ENCODE results near the gene HINFP.
A peak's percentile ranks its signal among the peaks of the same experiment; 100 is the strongest.
"Not testable (repeated sequence)": the region's sequence is repeated elsewhere in the genome, so short reads cannot be mapped to it uniquely, and the experiment has no call there.

Gene HINFP

GRCh38 chr11:119160151-119160550 is 38.8 kb downstream of the HINFP start:
- DNase-seq = no peak

GRCh38 chr11:119161871-119162270 is 40.5 kb downstream of the HINFP start:
- DNase-seq = no peak

- DNase-seq = no peak
Measured at GRCh38 chr11:119166368-119167076, 45.1 kb downstream of the HINFP start.

- DNase-seq = not testable (repeated sequence)
Measured at GRCh38 chr11:119167077-119167458, 45.7 kb downstream of the HINFP start.

- no peak for DNase-seq
Measured at GRCh38 chr11:119167933-119168332, 46.6 kb downstream of the HINFP start.

- DNase-seq = peak; percentile 89
Measured at GRCh38 chr11:119168471-119169281, 47.3 kb downstream of the HINFP start, which contains the start of gene NLRX1. TSS of gene NLRX1 (plus strand) at chr11:119168725. CDS start at chr11:119171404, 2,679 bp downstream.

GRCh38 chr11:119169282-119169719 is 47.9 kb downstream of the HINFP start:
- DNase-seq = peak; percentile 70

- no peak for DNase-seq
Measured at GRCh38 chr11:119172513-119172912, 51.1 kb downstream of the HINFP start.

GRCh38 chr11:119173453-119173852 is 52.1 kb downstream of the HINFP start:
- no peak for DNase-seq

GRCh38 chr11:119175493-119176077 is 54.2 kb downstream of the HINFP start:
- no peak for DNase-seq

GRCh38 chr11:119178166-119178680 is 56.8 kb downstream of the HINFP start:
- DNase-seq = no peak

- DNase-seq = no peak
Measured at GRCh38 chr11:119179342-119179741, 58.0 kb downstream of the HINFP start.

GRCh38 chr11:119179983-119180382 is 58.6 kb downstream of the HINFP start:
- no peak for DNase-seq

- DNase-seq = no peak
Measured at GRCh38 chr11:119180729-119181676, 59.6 kb downstream of the HINFP start.

- no peak for DNase-seq
Measured at GRCh38 chr11:119181677-119182412, 60.5 kb downstream of the HINFP start.

- DNase-seq = not testable (repeated sequence)
Measured at GRCh38 chr11:119184399-119184798, 63.0 kb downstream of the HINFP start.
